ENCODE data around the gene MARS1.

The MARS1 gene

GRCh38 chr12:57545809-57546437 lies 58.1 kb downstream of the MARS1 start:
- DNase-seq (ENCODE audit: insufficient read length), result no peak
- FAIRE-seq, result no peak
- TF ChIP-seq POLR2AphosphoS5 (IDR thresholded peaks at IDR 0.05; ENCODE audit: low read depth, low read length), result no peak
- no peak for TF ChIP-seq TAF1 (IDR thresholded peaks at IDR 0.05; ENCODE audit: borderline replicate concordance, low read depth, low read length)
- no peak for TF ChIP-seq POLR2A (IDR thresholded peaks at IDR 0.05; ENCODE audit: low read depth, low read length)

DNA sequence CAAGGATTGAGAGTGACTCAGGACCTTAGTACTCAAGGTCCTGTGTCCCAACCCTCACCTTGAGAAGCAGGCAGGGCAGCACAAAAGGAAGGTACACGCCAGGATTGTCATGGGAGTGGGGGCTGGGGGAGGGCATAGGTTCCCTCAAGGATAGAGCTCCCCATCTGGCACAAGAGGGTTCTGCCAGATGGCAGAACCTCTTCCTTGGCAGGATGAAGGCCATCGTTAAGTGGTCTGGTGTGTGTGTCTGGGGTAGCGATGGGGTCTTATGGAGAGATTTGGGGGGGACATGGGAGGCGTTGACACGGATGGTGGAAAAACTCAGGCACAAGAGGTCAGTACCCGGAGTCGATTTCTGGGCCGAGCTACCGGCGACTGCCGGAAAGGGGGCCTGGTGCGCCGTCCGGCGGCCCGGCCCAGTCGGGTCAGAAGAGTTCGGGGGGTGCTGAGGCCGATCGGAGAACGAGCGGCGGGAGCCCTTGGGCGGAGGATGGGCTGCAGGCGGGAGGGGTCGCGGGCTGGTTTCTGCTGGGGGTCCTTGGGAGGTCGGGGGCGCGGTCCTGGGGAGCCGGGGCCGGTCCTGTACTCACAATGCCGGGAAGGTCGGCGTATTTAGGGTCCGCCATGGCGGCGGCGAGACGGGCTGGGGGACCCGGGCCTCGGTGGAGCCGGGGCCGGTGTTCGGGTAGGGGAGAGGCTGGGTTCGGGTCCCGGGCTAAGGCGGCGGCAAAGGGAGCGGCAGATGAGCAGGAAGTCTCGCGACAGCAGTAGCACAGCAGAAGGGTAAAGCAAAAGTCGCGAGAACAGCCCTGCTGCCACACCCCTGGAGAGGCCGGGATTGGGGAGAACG lies 58.8 kb downstream of the MARS1 start, which contains the start of gene DCTN2:
TSS of gene DCTN2 (minus strand) at position 755 of the 850 bp plus-strand sequence. CDS start at position 626, 129 bp downstream.
- DNase-seq (ENCODE audit: insufficient read length), result peak; percentile 96
- TF ChIP-seq POLR2A (IDR thresholded peaks at IDR 0.05; ENCODE audit: low read depth, low read length) (peak; percentile 71; the same call in 1 of the 2 replicates), TAF1 (IDR thresholded peaks at IDR 0.05; ENCODE audit: borderline replicate concordance, low read depth, low read length) (0 out of 2 replicates have a peak, but pooled peaks have one; percentile 48), POLR2AphosphoS5 (IDR thresholded peaks at IDR 0.05; ENCODE audit: low read depth, low read length) (no peak)
- FAIRE-seq, result peak; percentile 95

DNA sequence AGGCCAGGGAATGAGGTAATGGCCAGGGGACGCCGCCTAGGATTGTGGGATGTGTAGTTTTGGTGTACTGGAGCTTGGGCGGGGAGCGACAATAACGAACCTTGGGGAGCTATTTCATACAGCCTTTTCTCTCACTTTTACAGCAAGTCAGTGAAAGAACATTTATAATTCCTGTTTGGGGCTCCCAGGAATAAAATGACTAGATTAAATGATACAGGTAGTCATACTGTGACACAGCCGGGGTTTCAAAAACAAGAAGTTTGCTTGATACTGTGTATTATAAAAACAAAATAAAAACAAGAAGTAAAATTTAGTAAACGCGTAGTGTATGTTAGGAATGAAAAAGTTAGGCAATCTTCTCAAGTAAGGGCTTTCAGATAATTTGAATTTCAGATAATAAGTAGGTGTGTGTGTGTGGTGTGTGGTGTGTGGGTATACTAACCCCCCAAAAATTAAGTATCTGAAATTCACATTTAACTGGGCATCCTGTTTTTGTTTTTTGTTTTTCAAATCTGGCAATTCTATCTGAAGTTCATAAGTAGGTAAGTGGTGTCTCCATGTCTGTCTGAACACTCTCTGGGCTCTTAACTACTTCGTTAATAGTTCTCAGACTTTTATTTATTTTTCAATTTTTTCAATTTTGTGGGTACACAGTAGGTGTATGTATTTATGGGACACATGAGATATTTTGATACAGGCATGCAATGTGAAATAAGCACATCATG lies 59.6 kb downstream of the MARS1 start:
- no peak for DNase-seq (ENCODE audit: insufficient read length)
- TF ChIP-seq TAF1 (IDR thresholded peaks at IDR 0.05; ENCODE audit: borderline replicate concordance, low read depth, low read length) (no peak), POLR2A (IDR thresholded peaks at IDR 0.05; ENCODE audit: low read depth, low read length) (no peak), POLR2AphosphoS5 (IDR thresholded peaks at IDR 0.05; ENCODE audit: low read depth, low read length) (no peak)
- FAIRE-seq, result no peak

DNA sequence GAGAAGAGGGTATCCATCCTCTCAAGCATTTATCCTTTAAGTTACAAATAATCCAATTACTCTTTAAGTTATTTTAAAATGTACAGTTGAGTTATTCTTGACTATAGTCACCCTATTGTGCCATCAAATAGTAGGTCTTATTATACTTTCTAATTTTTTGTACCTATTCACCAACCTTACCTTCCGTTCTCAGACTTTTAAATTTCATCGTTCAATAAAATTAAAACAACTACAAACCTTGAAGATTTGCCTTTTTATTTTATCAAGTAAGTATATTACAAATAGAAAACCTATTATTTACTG lies 60.1 kb downstream of the MARS1 start:
- TF ChIP-seq TAF1 (IDR thresholded peaks at IDR 0.05; ENCODE audit: borderline replicate concordance, low read depth, low read length), result no peak
- no peak for TF ChIP-seq POLR2AphosphoS5 (IDR thresholded peaks at IDR 0.05; ENCODE audit: low read depth, low read length)
- DNase-seq (ENCODE audit: insufficient read length), result no peak
- FAIRE-seq, result no peak

DNA sequence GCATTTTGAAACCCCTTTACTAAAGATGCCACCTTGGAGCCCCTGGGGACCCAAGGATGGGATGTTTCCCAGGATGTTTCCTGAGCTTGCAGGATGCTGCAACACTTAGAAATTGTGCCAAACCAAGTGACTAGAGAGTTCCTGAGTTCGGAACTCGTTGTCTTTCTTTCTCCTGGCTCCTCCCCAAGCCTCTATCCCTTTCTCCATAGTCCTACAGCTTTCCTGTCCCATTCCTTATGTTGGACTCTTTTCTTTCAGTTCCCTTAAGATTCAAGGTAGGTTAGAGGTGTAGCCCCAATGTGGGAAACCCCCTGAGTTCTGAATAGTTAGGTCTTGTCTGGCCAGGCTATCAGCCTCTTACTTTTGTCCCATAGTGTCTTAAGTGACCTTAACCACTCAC lies 60.6 kb downstream of the MARS1 start:
- no peak for TF ChIP-seq TAF1 (IDR thresholded peaks at IDR 0.05; ENCODE audit: borderline replicate concordance, low read depth, low read length)
- no peak for TF ChIP-seq POLR2A (IDR thresholded peaks at IDR 0.05; ENCODE audit: low read depth, low read length)
- no peak for TF ChIP-seq POLR2AphosphoS5 (IDR thresholded peaks at IDR 0.05; ENCODE audit: low read depth, low read length)
- DNase-seq (ENCODE audit: insufficient read length), result no peak

DNA sequence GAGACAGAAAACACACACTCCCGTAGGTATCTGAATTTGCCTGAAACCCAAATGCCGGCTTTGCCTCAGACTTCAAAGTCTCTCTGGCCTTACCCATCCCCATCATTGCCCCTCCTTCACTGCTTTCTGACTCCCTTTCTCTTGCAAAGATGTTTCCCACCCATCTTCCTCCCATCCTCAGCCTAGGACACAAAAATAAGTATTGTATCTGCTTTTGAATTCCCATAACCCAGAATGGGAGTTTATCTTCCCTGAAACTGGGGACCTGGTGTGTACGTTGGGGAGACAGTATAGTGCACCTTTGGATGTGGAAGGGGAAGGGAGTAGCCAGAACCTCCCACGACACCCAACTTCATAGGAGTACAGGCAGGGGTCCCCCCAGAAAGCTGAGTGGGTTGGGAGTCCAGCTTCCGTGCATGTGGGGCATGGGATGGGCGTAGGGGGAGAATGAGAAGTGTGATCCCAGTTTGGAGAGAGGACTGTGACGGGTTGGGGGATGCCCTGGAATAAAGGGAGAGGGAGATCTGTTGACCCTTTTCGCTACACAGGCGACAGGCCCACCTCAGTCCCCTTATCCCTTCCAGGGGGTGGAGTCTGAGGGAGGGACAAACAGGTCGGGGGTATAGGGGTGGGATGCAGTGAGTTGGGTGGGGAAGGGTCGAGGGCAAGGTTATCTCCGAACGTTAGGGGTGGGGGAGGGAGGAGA lies 61.5 kb downstream of the MARS1 start:
- TF ChIP-seq POLR2A (IDR thresholded peaks at IDR 0.05; ENCODE audit: low read depth, low read length) (no peak), TAF1 (IDR thresholded peaks at IDR 0.05; ENCODE audit: borderline replicate concordance, low read depth, low read length) (no peak), POLR2AphosphoS5 (IDR thresholded peaks at IDR 0.05; ENCODE audit: low read depth, low read length) (no peak)
- no peak for DNase-seq (ENCODE audit: insufficient read length)
- no peak for FAIRE-seq

More for the DNA sequence above, 60.6 kb downstream of the MARS1 start:
- FAIRE-seq, result no peak

- TF ChIP-seq TAF1 (IDR thresholded peaks at IDR 0.05; ENCODE audit: borderline replicate concordance, low read depth, low read length), result no peak
- no peak for TF ChIP-seq POLR2A (IDR thresholded peaks at IDR 0.05; ENCODE audit: low read depth, low read length)
- no peak for TF ChIP-seq POLR2AphosphoS5 (IDR thresholded peaks at IDR 0.05; ENCODE audit: low read depth, low read length)
- DNase-seq (ENCODE audit: insufficient read length) (peak; percentile 72), FAIRE-seq (peak; percentile 66)
Measured at GRCh38 chr12:57549909-57550640, 62.2 kb downstream of the MARS1 start, which contains the start of gene KIF5A. TSS of gene KIF5A (plus strand) at chr12:57550044. CDS start at chr12:57550272, 228 bp downstream.

DNA sequence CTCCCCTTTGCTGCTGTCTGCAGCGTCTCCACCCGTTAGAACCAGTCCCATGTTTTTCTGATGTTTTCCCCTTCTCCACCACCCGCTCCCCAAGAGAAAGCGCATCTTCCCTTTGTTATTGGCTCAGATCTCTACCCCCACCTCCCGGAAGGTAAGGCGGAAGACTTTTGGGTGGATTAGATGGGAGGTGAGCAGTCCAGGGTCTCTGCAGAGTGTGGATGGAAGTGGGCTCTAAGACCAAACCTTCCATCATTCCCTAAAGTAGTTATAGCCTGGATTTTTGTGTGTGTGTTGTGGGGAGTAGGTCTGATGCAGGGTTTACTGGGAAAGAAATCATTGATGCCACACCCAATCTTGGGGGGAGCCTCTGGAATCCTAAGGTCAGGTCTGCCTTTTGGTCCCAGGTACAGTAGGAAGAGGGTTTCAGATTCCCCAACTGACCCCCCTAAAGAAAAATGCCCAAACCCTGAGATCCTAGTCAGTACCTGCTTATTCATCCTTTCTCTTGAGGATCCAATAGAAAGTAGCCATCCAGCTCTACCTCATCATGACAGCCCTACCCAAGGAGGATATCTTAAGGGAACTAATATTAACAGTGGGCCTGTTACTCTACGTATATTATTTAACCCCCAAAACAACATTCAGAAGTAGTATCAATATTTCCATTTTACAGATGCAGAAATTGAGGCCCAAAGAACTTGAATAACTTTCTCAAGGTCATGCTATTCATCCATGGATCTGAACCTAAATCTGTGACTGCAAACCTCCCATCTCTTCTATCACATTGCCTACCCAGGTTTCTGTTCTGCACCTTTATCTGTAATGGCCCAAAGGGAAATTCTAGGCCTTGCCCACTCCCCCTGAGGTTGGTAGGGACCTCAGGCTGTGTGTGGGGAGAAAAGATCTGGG lies 63.0 kb downstream of the MARS1 start:
- FAIRE-seq, result no peak
- DNase-seq (ENCODE audit: insufficient read length), result no peak
- no peak for TF ChIP-seq POLR2A (IDR thresholded peaks at IDR 0.05; ENCODE audit: low read depth, low read length)
- no peak for TF ChIP-seq POLR2AphosphoS5 (IDR thresholded peaks at IDR 0.05; ENCODE audit: low read depth, low read length)
- no peak for TF ChIP-seq TAF1 (IDR thresholded peaks at IDR 0.05; ENCODE audit: borderline replicate concordance, low read depth, low read length)

- FAIRE-seq (no peak), DNase-seq (ENCODE audit: insufficient read length) (no peak)
- no peak for TF ChIP-seq TAF1 (IDR thresholded peaks at IDR 0.05; ENCODE audit: borderline replicate concordance, low read depth, low read length)
- TF ChIP-seq POLR2A (IDR thresholded peaks at IDR 0.05; ENCODE audit: low read depth, low read length), result no peak
- no peak for TF ChIP-seq POLR2AphosphoS5 (IDR thresholded peaks at IDR 0.05; ENCODE audit: low read depth, low read length)
Measured at GRCh38 chr12:57551637-57552305, 63.9 kb downstream of the MARS1 start.
